BLaER1 (cell line): ENCODE results near the gene ZBTB25.

ENCODE experiments used
- H3K27ac ChIP-seq: shearing (Covaris generic); formaldehyde crosslinking; 2 replicates; pipeline ENCODE4 v1.8.1; 2022
- H3K27me3 ChIP-seq: shearing (Covaris generic); formaldehyde crosslinking; 2 replicates; pipeline ENCODE4 v1.8.1; 2022
- H3K36me3 ChIP-seq: shearing (Covaris generic); formaldehyde crosslinking; 2 replicates; pipeline ENCODE4 v1.8.1; 2022
- H3K4me1 ChIP-seq: shearing (Covaris generic); formaldehyde crosslinking; 2 replicates; pipeline ENCODE4 v1.8.1; 2022
- H3K4me2 ChIP-seq: shearing (Covaris generic); formaldehyde crosslinking; 2 replicates; pipeline ENCODE4 v1.8.1; 2022
- H3K4me3 ChIP-seq: shearing (Covaris generic); formaldehyde crosslinking; 2 replicates; pipeline ENCODE4 v1.8.1; 2022
- H3K9ac ChIP-seq: shearing (Covaris generic); formaldehyde crosslinking; 2 replicates; pipeline ENCODE4 v1.8.1; 2022
- H3K9me3 ChIP-seq: shearing (Covaris generic); formaldehyde crosslinking; 2 replicates; pipeline ENCODE4 v1.8.1; 2022
- H4K20me1 ChIP-seq: shearing (Covaris generic); formaldehyde crosslinking; 2 replicates; pipeline ENCODE4 v1.8.1; 2022
- Cebpa-rat ChIP-seq: shearing (Covaris generic); IDR thresholded peaks from 2 replicates; pipeline ENCODE4 v1.8.1; 2022

ZBTB25 gene

GRCh38 chr14:64422756-64423155 lies 80.9 kb downstream of the ZBTB25 start:
- Histone ChIP-seq H3K4me3 (no peak overlapping the region), H3K9ac (no peak overlapping the region), H3K4me1 (no peaks in the 10 kb centered on the region), H3K27ac (no peak overlapping the region), H3K4me2 (no peak overlapping the region), H3K9me3 (no peaks in the 10 kb centered on the region), H4K20me1 (no peaks in the 10 kb centered on the region), H3K36me3 (peaks cover 98% of the 10 kb centered on the region), H3K27me3 (no peaks in the 10 kb centered on the region)
- no peak for TF ChIP-seq Cebpa-rat

DNA sequence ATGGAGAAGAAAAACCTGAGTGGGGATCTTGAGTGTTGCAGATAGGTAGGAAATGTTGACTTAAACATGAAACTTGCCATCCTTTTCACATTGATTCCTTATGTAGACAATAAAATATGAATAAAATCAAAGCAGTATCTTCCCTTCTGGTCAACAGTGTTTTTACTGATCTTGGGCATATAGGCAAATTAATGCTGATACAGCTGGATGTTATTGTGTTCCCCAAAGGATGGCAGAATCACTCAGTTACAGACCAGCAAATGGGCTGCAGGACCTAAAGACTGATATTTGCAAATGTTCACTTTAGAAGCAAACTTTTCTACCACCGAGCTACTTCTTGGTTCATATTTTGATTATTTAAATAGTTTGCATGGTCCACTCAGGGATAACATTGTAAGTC lies 81.6 kb downstream of the ZBTB25 start:
- Histone ChIP-seq H3K27ac (no peak overlapping the region), H3K4me3 (no peak overlapping the region), H4K20me1 (no peaks in the 10 kb centered on the region), H3K36me3 (peaks cover 98% of the 10 kb centered on the region), H3K4me2 (no peak overlapping the region), H3K27me3 (no peaks in the 10 kb centered on the region), H3K9ac (no peak overlapping the region), H3K9me3 (no peaks in the 10 kb centered on the region), H3K4me1 (no peaks in the 10 kb centered on the region)
- TF ChIP-seq Cebpa-rat = no peak

DNA sequence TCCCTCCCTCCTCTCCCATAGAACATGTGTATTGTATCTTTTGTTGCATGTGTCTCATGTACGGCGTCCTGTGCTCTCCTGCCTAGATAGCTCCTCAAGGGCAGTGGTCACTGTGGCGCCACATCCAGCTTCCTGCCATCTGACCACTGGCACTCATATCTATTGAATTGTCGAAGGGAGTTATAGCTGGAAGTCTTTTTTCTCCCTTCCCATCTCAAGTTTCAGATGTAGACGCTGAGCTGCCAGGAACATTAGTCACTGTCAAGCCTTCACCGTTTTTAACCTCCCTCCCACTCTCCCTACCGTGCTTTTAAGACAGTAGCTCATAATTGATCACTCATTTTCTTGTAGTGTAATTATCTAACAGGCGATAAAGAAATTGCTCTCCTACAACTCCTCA lies 82.5 kb downstream of the ZBTB25 start:
- Histone ChIP-seq H3K4me3 (no peak overlapping the region), H3K9me3 (no peaks in the 10 kb centered on the region), H3K4me2 (no peak overlapping the region), H3K27me3 (no peaks in the 10 kb centered on the region), H3K9ac (no peak overlapping the region), H3K27ac (no peak overlapping the region), H3K36me3 (peaks cover 99% of the 10 kb centered on the region), H4K20me1 (no peaks in the 10 kb centered on the region), H3K4me1 (no peaks in the 10 kb centered on the region)
- no peak for TF ChIP-seq Cebpa-rat

DNA sequence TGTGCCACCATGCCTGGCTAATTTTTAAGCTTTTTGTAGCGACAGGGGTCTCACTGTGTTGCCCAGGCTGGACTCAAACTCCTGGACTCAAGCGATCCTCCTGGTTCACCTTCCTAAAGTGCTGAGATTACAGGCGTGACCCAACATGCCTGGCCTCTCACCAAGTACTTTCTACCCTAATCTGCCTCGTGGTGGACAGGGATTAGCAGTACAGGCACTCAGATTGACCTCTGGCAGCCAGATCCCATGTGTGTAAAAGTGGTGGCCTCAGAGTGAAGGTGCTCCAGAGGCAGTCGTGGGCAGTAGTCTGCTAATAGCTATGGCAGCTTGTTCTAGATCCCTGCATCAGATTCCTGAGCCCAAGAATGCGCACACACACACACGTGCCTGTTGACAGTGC lies 84.6 kb downstream of the ZBTB25 start:
- Histone ChIP-seq H4K20me1 (no peaks in the 10 kb centered on the region), H3K4me2 (no peak overlapping the region), H3K27ac (no peak overlapping the region), H3K9ac (no peak overlapping the region), H3K4me1 (no peaks in the 10 kb centered on the region), H3K9me3 (no peaks in the 10 kb centered on the region), H3K27me3 (no peaks in the 10 kb centered on the region), H3K4me3 (no peak overlapping the region), H3K36me3 (peaks cover 99% of the 10 kb centered on the region)
- TF ChIP-seq Cebpa-rat = no peak

DNA sequence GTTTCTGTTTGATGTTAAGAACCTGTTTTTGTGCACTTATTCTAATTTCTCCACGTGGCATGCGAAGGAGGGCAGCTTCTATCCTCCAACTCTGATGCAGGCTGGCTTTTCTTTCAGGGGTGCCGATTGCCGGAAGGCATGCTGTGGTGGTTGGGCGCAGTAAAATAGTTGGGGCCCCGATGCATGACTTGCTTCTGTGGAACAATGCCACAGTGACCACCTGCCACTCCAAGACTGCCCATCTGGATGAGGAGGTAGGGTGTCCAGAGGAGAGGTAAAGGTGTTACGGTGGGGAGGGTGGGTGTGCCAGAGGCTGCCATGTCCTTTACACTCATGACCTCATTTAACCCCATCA lies 85.9 kb downstream of the ZBTB25 start:
- no peak overlapping the region for H3K27ac ChIP-seq
- no peaks in the 10 kb centered on the region for H3K4me1 ChIP-seq
- H3K9ac ChIP-seq = no peak overlapping the region
- no peak overlapping the region for H3K4me3 ChIP-seq
- H3K4me2 ChIP-seq = no peak overlapping the region
- H3K36me3 ChIP-seq = peaks cover 99% of the 10 kb centered on the region
- H3K27me3 ChIP-seq = no peaks in the 10 kb centered on the region
- H4K20me1 ChIP-seq = no peaks in the 10 kb centered on the region
- no peaks in the 10 kb centered on the region for H3K9me3 ChIP-seq
- no peak for TF ChIP-seq Cebpa-rat

DNA sequence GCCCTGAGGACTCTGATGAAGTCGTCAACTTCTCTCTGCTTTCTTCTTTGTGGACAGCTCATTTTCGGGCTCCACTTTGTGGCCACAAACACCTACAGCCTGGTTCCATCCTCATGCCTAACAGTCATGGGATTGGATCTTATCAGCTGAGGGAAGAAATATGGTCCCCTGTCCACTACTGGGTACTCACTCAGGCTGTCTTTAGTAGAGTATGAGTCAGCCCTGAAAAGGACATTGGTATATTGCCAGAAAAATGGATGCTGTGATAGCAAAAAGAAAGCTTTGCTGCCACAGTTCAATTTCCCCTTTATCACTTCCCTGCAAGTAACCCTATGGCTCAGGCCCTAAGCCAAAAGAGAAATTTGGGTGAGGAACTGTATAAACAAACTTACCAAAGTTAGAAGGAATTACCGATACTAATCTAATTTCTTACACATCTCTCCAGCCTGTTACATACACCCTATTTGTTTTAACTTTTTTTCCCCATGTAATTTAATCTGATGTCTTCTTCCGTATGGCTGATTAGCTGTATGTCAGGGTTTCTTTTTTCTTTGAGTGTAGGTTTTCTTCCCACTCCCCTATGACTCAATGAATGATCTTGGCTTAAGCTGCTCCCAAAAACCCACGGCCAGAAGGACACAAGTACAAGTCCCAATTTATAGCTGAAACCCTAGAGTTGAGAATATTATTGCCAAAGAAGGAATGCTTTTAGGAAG lies 86.4 kb downstream of the ZBTB25 start:
- TF ChIP-seq Cebpa-rat = no peak
- H3K4me1 ChIP-seq = no peaks in the 10 kb centered on the region

GRCh38 chr14:64416348-64416932 lies 87.2 kb downstream of the ZBTB25 start:
- peaks cover 100% of the 10 kb centered on the region for H3K36me3 ChIP-seq
- no peaks in the 10 kb centered on the region for H4K20me1 ChIP-seq
- no peak overlapping the region for H3K9ac ChIP-seq
- no peaks in the 10 kb centered on the region for H3K4me1 ChIP-seq
- H3K4me2 ChIP-seq = no peak overlapping the region
- H3K27ac ChIP-seq = no peak overlapping the region
- no peak for TF ChIP-seq Cebpa-rat
- H3K27me3 ChIP-seq = no peaks in the 10 kb centered on the region
- no peak overlapping the region for H3K4me3 ChIP-seq
- H3K9me3 ChIP-seq = no peaks in the 10 kb centered on the region

More for the DNA sequence above, 86.4 kb downstream of the ZBTB25 start:
- H3K4me2 ChIP-seq = no peak overlapping the region
- H3K4me3 ChIP-seq = no peak overlapping the region
- H3K36me3 ChIP-seq = peaks cover 99% of the 10 kb centered on the region
- no peaks in the 10 kb centered on the region for H4K20me1 ChIP-seq
- no peaks in the 10 kb centered on the region for H3K9me3 ChIP-seq
- H3K27me3 ChIP-seq = no peaks in the 10 kb centered on the region
- no peak overlapping the region for H3K27ac ChIP-seq
- no peak overlapping the region for H3K9ac ChIP-seq

GRCh38 chr14:64412237-64412636 lies 91.4 kb downstream of the ZBTB25 start:
- H3K9ac ChIP-seq = no peak overlapping the region
- H3K27me3 ChIP-seq = no peaks in the 10 kb centered on the region
- no peak overlapping the region for H3K27ac ChIP-seq
- no peaks in the 10 kb centered on the region for H3K4me1 ChIP-seq
- H4K20me1 ChIP-seq = peaks cover 24% of the 10 kb centered on the region
- no peak overlapping the region for H3K4me3 ChIP-seq
- peaks cover 89% of the 10 kb centered on the region for H3K36me3 ChIP-seq
- no peak overlapping the region for H3K4me2 ChIP-seq
- TF ChIP-seq Cebpa-rat = no peak
- no peaks in the 10 kb centered on the region for H3K9me3 ChIP-seq

DNA sequence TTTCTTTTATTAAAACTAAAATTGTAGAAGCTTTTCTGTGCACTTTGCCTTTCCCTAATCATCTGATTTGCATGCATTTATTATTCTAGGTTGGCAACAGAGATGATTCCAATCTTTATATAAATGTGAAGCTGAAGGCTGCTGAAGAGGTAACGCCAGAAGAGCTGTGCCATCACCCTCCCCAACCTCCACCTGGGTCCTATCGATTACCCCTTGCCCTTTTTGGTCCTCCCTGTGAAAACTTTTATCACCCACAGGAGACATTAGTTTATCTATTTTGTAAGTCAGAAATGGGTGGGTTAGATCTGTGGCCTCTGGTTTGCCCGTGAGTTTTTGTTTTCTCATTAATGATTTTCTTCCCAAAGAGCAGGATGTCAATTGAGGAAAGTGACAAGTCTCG lies 92.6 kb downstream of the ZBTB25 start:
- Histone ChIP-seq H3K4me3 (no peak overlapping the region), H4K20me1 (peaks cover 24% of the 10 kb centered on the region), H3K27me3 (no peaks in the 10 kb centered on the region), H3K4me1 (no peaks in the 10 kb centered on the region), H3K4me2 (no peak overlapping the region), H3K27ac (no peak overlapping the region), H3K36me3 (peaks cover 87% of the 10 kb centered on the region), H3K9me3 (no peaks in the 10 kb centered on the region), H3K9ac (no peak overlapping the region)
- no peak for TF ChIP-seq Cebpa-rat

- H4K20me1 ChIP-seq = peaks cover 28% of the 10 kb centered on the region
- peaks cover 87% of the 10 kb centered on the region for H3K36me3 ChIP-seq
- H3K9me3 ChIP-seq = no peaks in the 10 kb centered on the region
- no peaks in the 10 kb centered on the region for H3K4me1 ChIP-seq
- no peak overlapping the region for H3K27ac ChIP-seq
- no peak overlapping the region for H3K4me3 ChIP-seq
- H3K27me3 ChIP-seq = no peaks in the 10 kb centered on the region
- no peak overlapping the region for H3K9ac ChIP-seq
- H3K4me2 ChIP-seq = no peak overlapping the region
- no peak for TF ChIP-seq Cebpa-rat
Measured at GRCh38 chr14:64410084-64410774, 93.4 kb downstream of the ZBTB25 start.
